ENCODE measurements around the gene ANXA5. TPM values are rescaled to one million over a fixed set of nuclear protein-coding genes. Genes with fewer than 3 reads are reported as not detected.

The ANXA5 gene
- total RNA-seq, 1 donor from 2014 or later = 203 TPM

DNA sequence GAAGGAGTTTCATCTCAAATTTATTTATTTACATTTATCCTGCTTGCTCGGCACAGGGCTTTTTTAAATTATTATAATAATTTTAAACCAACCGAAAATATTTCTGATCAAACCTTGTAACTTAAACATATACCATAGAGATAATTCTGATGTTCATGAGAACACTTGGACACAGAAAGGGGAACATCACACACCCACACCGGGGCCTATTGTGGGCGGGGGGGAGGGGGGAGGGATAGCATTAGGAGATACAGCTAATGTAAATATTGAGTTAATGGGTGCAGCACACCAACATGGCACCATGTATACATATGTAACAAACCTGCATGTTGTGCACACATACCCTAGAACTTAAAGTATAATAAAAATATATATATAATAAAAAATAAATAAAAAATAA is 2.9 kb downstream of the ANXA5 start:
- TF ChIP-seq, protein P1, sequence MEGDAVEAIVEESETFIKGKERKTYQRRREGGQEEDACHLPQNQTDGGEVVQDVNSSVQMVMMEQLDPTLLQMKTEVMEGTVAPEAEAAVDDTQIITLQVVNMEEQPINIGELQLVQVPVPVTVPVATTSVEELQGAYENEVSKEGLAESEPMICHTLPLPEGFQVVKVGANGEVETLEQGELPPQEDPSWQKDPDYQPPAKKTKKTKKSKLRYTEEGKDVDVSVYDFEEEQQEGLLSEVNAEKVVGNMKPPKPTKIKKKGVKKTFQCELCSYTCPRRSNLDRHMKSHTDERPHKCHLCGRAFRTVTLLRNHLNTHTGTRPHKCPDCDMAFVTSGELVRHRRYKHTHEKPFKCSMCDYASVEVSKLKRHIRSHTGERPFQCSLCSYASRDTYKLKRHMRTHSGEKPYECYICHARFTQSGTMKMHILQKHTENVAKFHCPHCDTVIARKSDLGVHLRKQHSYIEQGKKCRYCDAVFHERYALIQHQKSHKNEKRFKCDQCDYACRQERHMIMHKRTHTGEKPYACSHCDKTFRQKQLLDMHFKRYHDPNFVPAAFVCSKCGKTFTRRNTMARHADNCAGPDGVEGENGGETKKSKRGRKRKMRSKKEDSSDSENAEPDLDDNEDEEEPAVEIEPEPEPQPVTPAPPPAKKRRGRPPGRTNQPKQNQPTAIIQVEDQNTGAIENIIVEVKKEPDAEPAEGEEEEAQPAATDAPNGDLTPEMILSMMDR (IDR thresholded peaks at IDR 0.05) = no peak
- intact Hi-C loops (cut with DNase I) = no loop called here
- Histone ChIP-seq H3K4me1 (peaks cover 6 to 41% of the 10 kb centered on the region in 2 donors), H3K36me3 (no peaks in the 10 kb centered on the region), H3K27me3 (no peaks in the 10 kb centered on the region), H3K9me3 (no peaks in the 10 kb centered on the region), H3K27ac (peak overlapping the region in 1 of 2 donors; percentile 98), H3K4me3 (peak overlapping the region in 1 of 2 donors; percentile 87)
- no peak for DNase-seq (ENCODE audit: low spot score in 2 of 2)

DNA sequence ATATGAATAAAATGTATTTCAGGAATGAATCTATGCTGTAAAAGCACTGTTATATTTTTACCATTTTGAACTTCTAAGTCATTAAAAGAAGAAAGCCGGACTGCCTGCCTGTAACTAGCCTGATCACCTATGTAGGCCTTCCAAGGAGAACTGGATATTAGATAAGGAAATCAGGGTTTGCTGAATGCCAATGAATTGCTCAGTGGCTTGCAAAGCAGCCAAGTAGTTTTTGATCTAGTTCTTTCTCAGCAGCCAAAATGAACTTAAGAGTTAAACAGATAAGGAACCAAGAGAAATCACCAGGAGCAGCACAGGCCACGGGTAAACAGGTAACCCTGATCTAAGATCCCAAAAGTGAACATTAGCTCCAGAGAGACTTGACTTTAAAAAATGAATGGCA is 3.3 kb downstream of the ANXA5 start:
- intact Hi-C loops (cut with DNase I) = no loop called here
- H3K27ac ChIP-seq = peak overlapping the region in 1 of 2 donors; percentile 98
- peak overlapping the region in 1 of 2 donors; percentile 87 for H3K4me3 ChIP-seq
- DNase-seq (ENCODE audit: low spot score in 2 of 2) = no peak
- H3K9me3 ChIP-seq = no peaks in the 10 kb centered on the region
- TF ChIP-seq, protein P1 (IDR thresholded peaks at IDR 0.05) = no peak
- H3K4me1 ChIP-seq = peaks cover 6 to 45% of the 10 kb centered on the region in 2 donors
- no peaks in the 10 kb centered on the region for H3K27me3 ChIP-seq
- H3K36me3 ChIP-seq = no peaks in the 10 kb centered on the region

DNA sequence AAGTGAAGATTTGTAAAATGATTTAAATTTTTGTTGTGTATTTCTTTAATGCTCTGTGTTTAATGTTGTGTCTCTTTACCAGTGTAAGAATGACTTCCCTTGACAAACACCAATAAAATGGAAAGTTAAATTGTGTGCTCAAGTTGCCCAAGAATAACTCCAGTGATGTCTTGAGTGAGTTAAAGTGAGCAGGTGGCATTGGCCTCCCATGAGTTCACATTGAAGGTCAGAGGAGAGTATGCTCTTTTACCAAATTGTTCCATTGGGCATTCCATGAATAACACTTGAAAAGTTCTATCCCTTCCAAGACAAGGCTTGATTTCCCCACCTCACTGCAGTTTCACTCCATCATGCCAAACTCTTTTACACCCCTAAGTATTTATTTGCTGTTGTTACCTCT is 4.5 kb downstream of the ANXA5 start:
- peaks cover 6 to 42% of the 10 kb centered on the region in 2 donors for H3K4me1 ChIP-seq
- no peaks in the 10 kb centered on the region for H3K27me3 ChIP-seq
- TF ChIP-seq, protein P1 (IDR thresholded peaks at IDR 0.05) = no peak
- no peaks in the 10 kb centered on the region for H3K36me3 ChIP-seq
- H3K4me3 ChIP-seq = no peak overlapping the region
- intact Hi-C loops (cut with DNase I) = no loop called here
- H3K27ac ChIP-seq = peak overlapping the region in 1 of 2 donors; percentile 86
- DNase-seq (ENCODE audit: low spot score in 2 of 2) = no peak
- H3K9me3 ChIP-seq = no peaks in the 10 kb centered on the region

DNA sequence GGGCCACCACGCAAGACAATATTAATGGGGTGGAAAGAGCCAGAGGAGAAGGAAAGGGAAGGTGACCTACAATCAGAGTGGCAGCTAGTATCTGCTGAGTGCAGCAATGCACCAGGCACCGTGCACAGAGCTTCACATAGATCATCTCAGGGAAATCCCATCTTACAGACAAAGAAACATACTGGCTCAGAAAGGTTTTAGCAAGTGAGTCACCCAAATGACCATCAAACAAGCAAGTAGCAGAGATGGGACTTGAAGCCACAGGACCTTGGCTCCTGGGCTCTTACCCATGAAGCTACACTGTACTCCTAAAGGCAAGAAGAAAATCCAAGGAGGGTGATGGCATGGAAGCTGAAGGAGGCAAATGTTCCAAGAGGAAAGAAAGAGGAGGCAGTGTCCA is 6.8 kb downstream of the ANXA5 start:
- Histone ChIP-seq H3K9me3 (no peaks in the 10 kb centered on the region), H3K4me3 (peak overlapping the region; percentile 23), H3K27ac (peak overlapping the region; percentile 86), H3K36me3 (peaks cover 8 to 19% of the 10 kb centered on the region in 2 donors), H3K4me1 (peaks cover 6 to 42% of the 10 kb centered on the region in 2 donors), H3K27me3 (no peaks in the 10 kb centered on the region)
- intact Hi-C loops (cut with DNase I) = no loop called here
- TF ChIP-seq, protein P1 (IDR thresholded peaks at IDR 0.05) = no peak
- no peak for DNase-seq (ENCODE audit: low spot score in 2 of 2)

DNA sequence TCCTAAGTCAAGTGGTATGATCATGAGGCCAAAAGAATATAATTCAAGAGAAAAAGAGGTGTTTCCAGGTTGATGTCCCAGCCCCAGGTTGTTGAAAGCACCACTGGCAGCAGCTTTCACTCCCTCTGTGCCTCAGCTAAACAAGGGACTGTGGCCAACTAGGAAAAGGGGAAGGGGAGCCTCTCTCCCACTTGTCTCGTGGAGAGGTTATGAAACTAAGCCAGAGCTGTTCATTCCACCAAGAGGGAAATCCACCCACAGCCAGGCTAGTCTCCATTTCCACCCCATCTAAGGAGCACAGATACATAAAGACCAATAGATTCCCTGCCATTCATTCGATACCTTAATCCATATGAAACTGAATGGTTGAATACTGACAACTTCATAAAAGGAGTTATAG is 8.1 kb downstream of the ANXA5 start:
- H3K4me3 ChIP-seq = no peak overlapping the region
- peaks cover 6 to 41% of the 10 kb centered on the region in 2 donors for H3K4me1 ChIP-seq
- TF ChIP-seq, protein P1 (IDR thresholded peaks at IDR 0.05) = no peak
- intact Hi-C loops (cut with DNase I) = loop anchor here (5.0 kb wide), 1 partner anchor 39 kb away; no protein-coding TSS in a partner anchor
- DNase-seq (ENCODE audit: low spot score in 2 of 2) = no peak
- no peaks in the 10 kb centered on the region for H3K27me3 ChIP-seq
- peak overlapping the region; percentile 31 to 86 for H3K27ac ChIP-seq
- no peaks in the 10 kb centered on the region for H3K9me3 ChIP-seq
- H3K36me3 ChIP-seq = peaks cover 19 to 28% of the 10 kb centered on the region in 2 donors

DNA sequence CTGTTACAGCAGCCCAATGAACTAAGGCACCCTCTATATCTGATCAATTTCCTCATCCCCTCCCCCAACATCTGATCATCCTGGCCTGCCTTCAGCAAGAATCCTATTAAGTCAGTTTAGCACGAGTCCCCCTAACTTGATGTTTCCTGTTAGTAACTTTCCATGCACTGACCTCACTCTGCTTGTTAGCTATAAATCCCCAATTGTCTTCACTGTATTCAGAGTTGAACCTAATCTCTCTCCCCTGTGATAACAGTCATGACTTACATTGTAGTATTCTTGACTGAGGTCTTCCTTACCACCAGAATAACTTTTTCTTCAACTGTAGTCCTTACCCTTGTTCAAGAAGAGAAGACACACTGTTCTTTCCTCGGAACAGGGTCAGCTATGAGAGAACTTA is 8.5 kb downstream of the ANXA5 start:
- peaks cover 6 to 37% of the 10 kb centered on the region in 2 donors for H3K4me1 ChIP-seq

More for the DNA sequence above, 8.5 kb downstream of the ANXA5 start:
- no peak for DNase-seq (ENCODE audit: low spot score in 2 of 2)
- no peak overlapping the region for H3K4me3 ChIP-seq
- H3K27ac ChIP-seq = peak overlapping the region; percentile 31 to 86
- H3K9me3 ChIP-seq = no peaks in the 10 kb centered on the region
- no peaks in the 10 kb centered on the region for H3K27me3 ChIP-seq
- intact Hi-C loops (cut with DNase I) = loop anchor here (5.0 kb wide), 1 partner anchor 39 kb away; no protein-coding TSS in a partner anchor
- H3K36me3 ChIP-seq = peaks cover 21 to 28% of the 10 kb centered on the region in 2 donors
- TF ChIP-seq, protein P1 (IDR thresholded peaks at IDR 0.05) = no peak

Measured in ascending aorta (tissue), 2 donors.